Erythroblast (primary cell): ENCODE data around the gene SMG7.

Experiments
- GATA1 ChIP-seq: IDR thresholded peaks from 2 replicates; pipeline ENCODE4 v1.6.1; 2011; ENCODE audit warnings: low read depth, mild to moderate bottlenecking, control low read depth, low read length, moderate library complexity
- POLR2A ChIP-seq: IDR thresholded peaks from 2 replicates; pipeline ENCODE4 v1.6.1; 2011; ENCODE audit warnings: mild to moderate bottlenecking, low read length

- TF ChIP-seq POLR2A (no peak), GATA1 (no peak)
Measured at GRCh38 chr1:183567584-183567983, 95.3 kb downstream of the SMG7 start.
